Astrocyte (in vitro differentiated cells and primary cell): ENCODE data around the gene NOP56. TPM values are rescaled to one million over a fixed set of nuclear protein-coding genes. Genes with fewer than 3 reads are reported as not detected.

Experiments used
- DNase-seq: peaks from one replicate; pipeline ENCODE4 v3.0.0-alpha.2; 2010; ENCODE audit warnings: low read depth
- FAIRE-seq: peaks from 2 replicates; lab custom pipeline; 2011; peaks lifted over from hg19 to GRCh38; lab: Jason Lieb, UNC
- H2AFZ ChIP-seq: 2 replicates; pipeline ENCODE4 v1.6.0; 2012; ENCODE audit warnings: low read depth, low read length, inconsistent platforms
- H3K27ac ChIP-seq: 2 replicates; pipeline ENCODE4 v1.5.1; 2011; ENCODE audit warnings: low read depth, low read length, inconsistent platforms
- H3K27me3 ChIP-seq: 2 replicates; pipeline ENCODE4 v1.6.0; 2011; ENCODE audit warnings: low read length, inconsistent platforms; ENCODE audit not compliant: insufficient read depth
- H3K36me3 ChIP-seq: 2 replicates; pipeline ENCODE4 v1.5.1; 2011; ENCODE audit warnings: low read length, inconsistent platforms; ENCODE audit not compliant: insufficient read depth
- H3K4me1 ChIP-seq: 2 replicates; pipeline ENCODE4 v1.5.1; 2011; ENCODE audit warnings: low read length, inconsistent platforms; ENCODE audit not compliant: insufficient read depth
- H3K4me2 ChIP-seq: 2 replicates; pipeline ENCODE4 v1.6.0; 2012; ENCODE audit warnings: low read length, inconsistent platforms
- H3K4me3 ChIP-seq: 2 replicates; pipeline ENCODE4 v1.5.1; 2011; ENCODE audit warnings: low read depth, mild to moderate bottlenecking, low read length, inconsistent platforms; ENCODE audit not compliant: insufficient read depth
- H3K79me2 ChIP-seq: 2 replicates; pipeline ENCODE4 v1.6.0; 2012; ENCODE audit warnings: mild to moderate bottlenecking, low read length, inconsistent platforms; ENCODE audit not compliant: insufficient read depth
- H3K9ac ChIP-seq: 2 replicates; pipeline ENCODE4 v1.6.0; 2012; ENCODE audit warnings: mild to moderate bottlenecking, low read length, inconsistent platforms
- H3K9me3 ChIP-seq: 2 replicates; pipeline ENCODE4 v1.5.1; 2012; ENCODE audit warnings: low read depth, mild to moderate bottlenecking, low read length, inconsistent platforms; ENCODE audit not compliant: insufficient read depth
- H4K20me1 ChIP-seq: 2 replicates; pipeline ENCODE4 v1.6.0; 2012; ENCODE audit warnings: low read length, inconsistent platforms; ENCODE audit not compliant: insufficient read depth
- H3K27ac Mint-ChIP-seq: one replicate; pipeline ENCODE4 v1.8.0; 2021; ENCODE audit warnings: mild to moderate bottlenecking, mixed read lengths; ENCODE audit not compliant: unreplicated experiment
- H3K27me3 Mint-ChIP-seq: one replicate; pipeline ENCODE4 v1.8.0; 2021; ENCODE audit warnings: low read depth, mixed read lengths; ENCODE audit not compliant: unreplicated experiment
- H3K36me3 Mint-ChIP-seq: one replicate; pipeline ENCODE4 v1.8.0; 2021; ENCODE audit warnings: low read depth, mixed read lengths; ENCODE audit not compliant: unreplicated experiment
- H3K4me1 Mint-ChIP-seq: one replicate; pipeline ENCODE4 v1.8.0; 2021; ENCODE audit warnings: low read depth, mixed read lengths; ENCODE audit not compliant: unreplicated experiment
- H3K4me3 Mint-ChIP-seq: one replicate; pipeline ENCODE4 v1.8.0; 2021; ENCODE audit warnings: mild to moderate bottlenecking, moderate library complexity, mixed read lengths; ENCODE audit not compliant: unreplicated experiment
- H3K9me3 Mint-ChIP-seq: one replicate; pipeline ENCODE4 v1.8.0; 2021; ENCODE audit warnings: mild to moderate bottlenecking, mixed read lengths; ENCODE audit not compliant: unreplicated experiment
- CTCF ChIP-seq: IDR thresholded peaks from 2 replicates; pipeline ENCODE4 v1.5.1; 2011; ENCODE audit warnings: low read depth, mild to moderate bottlenecking, inconsistent platforms, low read length, moderate library complexity; ENCODE audit not compliant: insufficient read depth
- EZH2 ChIP-seq: IDR thresholded peaks from 2 replicates; pipeline ENCODE4 v1.6.1; 2012; ENCODE audit warnings: mild to moderate bottlenecking, low read length, inconsistent platforms; ENCODE audit not compliant: insufficient read depth
- total RNA-seq: library from RNA; stranded (reverse); gene quantifications from 2 replicates; pipeline ENCODE4 v1.2.1, GENCODE V29; 2021

NOP56 gene
- total RNA-seq, 1 donor from 2014 or later: 292 TPM

GRCh38 chr20:2692886-2693285 is 40.5 kb downstream of the NOP56 start:
- no peak for DNase-seq
- peaks cover 12% of the 10 kb centered on the region for H4K20me1 ChIP-seq
- no peak overlapping the region for H3K4me3 Mint-ChIP-seq
- no peak for FAIRE-seq
- H3K9me3 Mint-ChIP-seq: peaks cover 11% of the 10 kb centered on the region
- H3K36me3 ChIP-seq: no peaks in the 10 kb centered on the region
- no peaks in the 10 kb centered on the region for H3K9me3 ChIP-seq
- H3K27me3 Mint-ChIP-seq: peaks cover 68% of the 10 kb centered on the region
- no peak overlapping the region for H3K27ac Mint-ChIP-seq
- H3K27me3 ChIP-seq: peaks cover 47% of the 10 kb centered on the region
- no peak overlapping the region for H2AFZ ChIP-seq
- H3K4me2 ChIP-seq: no peak overlapping the region
- TF ChIP-seq CTCF (no peak), EZH2 (no peak)
- H3K79me2 ChIP-seq: no peaks in the 10 kb centered on the region
- H3K4me3 ChIP-seq: no peak overlapping the region
- H3K4me1 ChIP-seq: no peaks in the 10 kb centered on the region
- no peaks in the 10 kb centered on the region for H3K4me1 Mint-ChIP-seq
- peaks cover 3% of the 10 kb centered on the region for H3K36me3 Mint-ChIP-seq
- no peak overlapping the region for H3K9ac ChIP-seq
- no peak overlapping the region for H3K27ac ChIP-seq

GRCh38 chr20:2693286-2694007 is 41.0 kb downstream of the NOP56 start:
- H3K36me3 ChIP-seq: no peaks in the 10 kb centered on the region
- H2AFZ ChIP-seq: no peak overlapping the region
- FAIRE-seq: no peak
- no peak overlapping the region for H3K9ac ChIP-seq
- H3K4me3 Mint-ChIP-seq: no peak overlapping the region
- H3K9me3 Mint-ChIP-seq: peaks cover 11% of the 10 kb centered on the region
- H3K4me3 ChIP-seq: no peak overlapping the region
- H3K27ac Mint-ChIP-seq: no peak overlapping the region
- TF ChIP-seq CTCF: no peak
- peak; percentile 92 for TF ChIP-seq EZH2
- peaks cover 43% of the 10 kb centered on the region for H3K27me3 ChIP-seq
- peaks cover 69% of the 10 kb centered on the region for H3K27me3 Mint-ChIP-seq
- no peaks in the 10 kb centered on the region for H3K9me3 ChIP-seq
- H4K20me1 ChIP-seq: peaks cover 12% of the 10 kb centered on the region
- no peak overlapping the region for H3K27ac ChIP-seq
- no peaks in the 10 kb centered on the region for H3K4me1 ChIP-seq
- H3K79me2 ChIP-seq: no peaks in the 10 kb centered on the region
- peaks cover 3% of the 10 kb centered on the region for H3K36me3 Mint-ChIP-seq
- peak overlapping the region; percentile 15 for H3K4me2 ChIP-seq
- no peaks in the 10 kb centered on the region for H3K4me1 Mint-ChIP-seq
- no peak for DNase-seq

- H3K4me1 Mint-ChIP-seq: no peaks in the 10 kb centered on the region
- H3K27me3 Mint-ChIP-seq: peaks cover 72% of the 10 kb centered on the region
- no peaks in the 10 kb centered on the region for H3K36me3 ChIP-seq
- no peak for FAIRE-seq
- H3K9me3 Mint-ChIP-seq: peaks cover 11% of the 10 kb centered on the region
- H3K36me3 Mint-ChIP-seq: peaks cover 3% of the 10 kb centered on the region
- no peak overlapping the region for H3K4me2 ChIP-seq
- no peaks in the 10 kb centered on the region for H3K79me2 ChIP-seq
- no peak overlapping the region for H3K27ac Mint-ChIP-seq
- no peak for DNase-seq
- H4K20me1 ChIP-seq: peaks cover 12% of the 10 kb centered on the region
- H3K4me3 Mint-ChIP-seq: no peak overlapping the region
- no peak overlapping the region for H3K9ac ChIP-seq
- no peaks in the 10 kb centered on the region for H3K9me3 ChIP-seq
- no peak overlapping the region for H3K4me3 ChIP-seq
- no peak overlapping the region for H3K27ac ChIP-seq
- TF ChIP-seq CTCF (no peak), EZH2 (peak; percentile 89)
- H2AFZ ChIP-seq: no peak overlapping the region
- H3K4me1 ChIP-seq: no peaks in the 10 kb centered on the region
- peaks cover 44% of the 10 kb centered on the region for H3K27me3 ChIP-seq
Observed at GRCh38 chr20:2694008-2694471, 41.6 kb downstream of the NOP56 start.
